ENCODE data around the gene CNTROB. TPM values are rescaled to one million over a fixed set of nuclear protein-coding genes. Genes with fewer than 3 reads are reported as not detected.

CNTROB gene
- total and polyA plus RNA-seq, 2 of the 4 experiments (the other 2 are of a cell fraction), result 12.7 to 26.4 TPM

GRCh38 chr17:7943291-7943690 is 11.3 kb downstream of the CNTROB start:
- Histone ChIP-seq H4K91ac (ENCODE audit: insufficient read depth, low read depth, low read length) (no peak overlapping the region), H3K23ac (ENCODE audit: low read depth, low read length) (no peak overlapping the region), H4K8ac (ENCODE audit: low read depth in 2 of 2, low read length in 2 of 2) (no peak overlapping the region), H3K79me1 (ENCODE audit: low read depth in 1 of 2, low read length in 2 of 2) (peaks cover 1 to 2% of the 10 kb centered on the region in 2 experiments; a peak in 1 of 4 replicates), H2AK5ac (ENCODE audit: low read depth, low read length) (no peak overlapping the region), H3K9me1 (ENCODE audit: insufficient read depth, low read length) (no peaks in the 10 kb centered on the region), H3K36me3 (ENCODE audit: control insufficient read depth, insufficient read depth, low read length) (peaks cover 65% of the 10 kb centered on the region), H3K14ac (replicated peaks; ENCODE audit: low read depth, low read length) (no peak overlapping the region), H2AFZ (replicated peaks; ENCODE audit: low read length, poor library complexity) (no peak overlapping the region), H3K9me3 (ENCODE audit: control insufficient read depth, insufficient read depth, low read length) (no peaks in the 10 kb centered on the region), H2AK9ac (replicated peaks; ENCODE audit: low read depth, low read length, poor library complexity) (no peak overlapping the region), H4K5ac (ENCODE audit: low read depth, low read length) (no peak overlapping the region), H3K4ac (ENCODE audit: low read depth, low read length) (no peak overlapping the region), H3K4me2 (ENCODE audit: low read depth, low read length) (no peak overlapping the region), H2BK120ac (ENCODE audit: low read depth, low read length) (no peak overlapping the region), H3K27me3 (ENCODE audit: control insufficient read depth, insufficient read depth, low read length) (no peaks in the 10 kb centered on the region), H2BK5ac (ENCODE audit: low read depth, low read length, poor library complexity, severe bottlenecking) (no peak overlapping the region), H4K20me1 (ENCODE audit: insufficient read depth, low read length) (no peaks in the 10 kb centered on the region), H3K4me1 (ENCODE audit: control insufficient read depth, insufficient read depth, low read length) (no peaks in the 10 kb centered on the region), H3K56ac (ENCODE audit: extremely low read depth, insufficient read depth, low read length) (no peak overlapping the region), H3K9ac (ENCODE audit: low read depth, low read length) (no peak overlapping the region), H3K4me3 (ENCODE audit: insufficient read depth, low read depth, low read length) (no peak overlapping the region), H3K18ac (ENCODE audit: low read depth, low read length) (no peak overlapping the region), H2BK15ac (ENCODE audit: low read depth, low read length) (no peak overlapping the region), H2BK20ac (ENCODE audit: low read depth, low read length) (no peak overlapping the region), H3K27ac (ENCODE audit: insufficient read depth, low read length) (no peak overlapping the region)
- ATAC-seq (ENCODE audit: low read depth) (no peak), DNase-seq (no peak)
- in situ Hi-C loops (cut with MboI; ENCODE audit: low sequenced_read_pairs), result no loop called here
- POLR2A ChIA-PET (ENCODE audit: unreplicated experiment), result no interaction called here
- CTCF ChIA-PET, result no interaction called here
- 100% methylated on average over 7 of the region's 13 CpGs; no CpG with 5 or more reads in 1 of the 2 experiments for WGBS, 2 experiments (ENCODE audit: extremely low coverage in 2 of 2, insufficient read length in 1 of 2)
- TF ChIP-seq CTCF (conservative IDR thresholded peaks at IDR 0.05; ENCODE audit: low read depth, low read length) (no peak), MXI1 (IDR thresholded peaks at IDR 0.05; ENCODE audit: borderline replicate concordance, low read depth, low read length) (no peak), MAZ (IDR thresholded peaks at IDR 0.05; ENCODE audit: borderline replicate concordance, low read depth, low read length) (no peak), RFX5 (IDR thresholded peaks at IDR 0.05; ENCODE audit: low read depth, low read length) (no peak)
- BruUV-seq (replicated peaks), result no TSS peak
- intact Hi-C loops (cut with micrococcal nuclease), result no loop called here
- dilution Hi-C loops (cut with HindIII; ENCODE audit: low sequenced_read_pairs, unreplicated experiment), result no loop called here
